ENCODE data around the gene SEC23A.

DNA sequence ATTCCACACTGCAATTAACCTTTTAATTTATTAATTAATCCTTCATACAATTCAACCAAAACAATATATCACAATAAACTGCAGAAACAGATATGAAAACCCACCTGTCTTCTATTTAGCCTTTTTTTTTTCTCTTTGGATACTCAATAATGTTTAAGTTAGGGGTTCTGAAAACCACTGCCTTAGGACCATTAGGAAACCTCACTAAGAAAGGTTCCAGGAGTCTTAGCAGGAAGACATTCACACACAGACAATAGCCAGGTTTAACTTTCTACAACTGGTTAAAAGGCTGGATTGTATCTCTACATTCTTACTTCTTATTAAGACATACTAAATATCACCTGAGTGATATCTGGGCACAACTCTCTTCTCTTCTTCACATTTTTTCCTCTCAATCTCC lies 3.3 kb downstream of the SEC23A start:
- TF ChIP-seq ZFP3 (tag by site-specific recombination; IDR thresholded peaks at IDR 0.05; ENCODE audit: low read depth), result no peak
- no peak for TF ChIP-seq CTCF (tag by site-specific recombination; IDR thresholded peaks at IDR 0.05)
- no peak for TF ChIP-seq ZBTB8A (tag by site-specific recombination; IDR thresholded peaks at IDR 0.05)
- TF ChIP-seq ZNF843 (tag by site-specific recombination; IDR thresholded peaks at IDR 0.05), result no peak
- TF ChIP-seq ZNF184 (tag by site-specific recombination; IDR thresholded peaks at IDR 0.05), result no peak
- TF ChIP-seq, protein P1, sequence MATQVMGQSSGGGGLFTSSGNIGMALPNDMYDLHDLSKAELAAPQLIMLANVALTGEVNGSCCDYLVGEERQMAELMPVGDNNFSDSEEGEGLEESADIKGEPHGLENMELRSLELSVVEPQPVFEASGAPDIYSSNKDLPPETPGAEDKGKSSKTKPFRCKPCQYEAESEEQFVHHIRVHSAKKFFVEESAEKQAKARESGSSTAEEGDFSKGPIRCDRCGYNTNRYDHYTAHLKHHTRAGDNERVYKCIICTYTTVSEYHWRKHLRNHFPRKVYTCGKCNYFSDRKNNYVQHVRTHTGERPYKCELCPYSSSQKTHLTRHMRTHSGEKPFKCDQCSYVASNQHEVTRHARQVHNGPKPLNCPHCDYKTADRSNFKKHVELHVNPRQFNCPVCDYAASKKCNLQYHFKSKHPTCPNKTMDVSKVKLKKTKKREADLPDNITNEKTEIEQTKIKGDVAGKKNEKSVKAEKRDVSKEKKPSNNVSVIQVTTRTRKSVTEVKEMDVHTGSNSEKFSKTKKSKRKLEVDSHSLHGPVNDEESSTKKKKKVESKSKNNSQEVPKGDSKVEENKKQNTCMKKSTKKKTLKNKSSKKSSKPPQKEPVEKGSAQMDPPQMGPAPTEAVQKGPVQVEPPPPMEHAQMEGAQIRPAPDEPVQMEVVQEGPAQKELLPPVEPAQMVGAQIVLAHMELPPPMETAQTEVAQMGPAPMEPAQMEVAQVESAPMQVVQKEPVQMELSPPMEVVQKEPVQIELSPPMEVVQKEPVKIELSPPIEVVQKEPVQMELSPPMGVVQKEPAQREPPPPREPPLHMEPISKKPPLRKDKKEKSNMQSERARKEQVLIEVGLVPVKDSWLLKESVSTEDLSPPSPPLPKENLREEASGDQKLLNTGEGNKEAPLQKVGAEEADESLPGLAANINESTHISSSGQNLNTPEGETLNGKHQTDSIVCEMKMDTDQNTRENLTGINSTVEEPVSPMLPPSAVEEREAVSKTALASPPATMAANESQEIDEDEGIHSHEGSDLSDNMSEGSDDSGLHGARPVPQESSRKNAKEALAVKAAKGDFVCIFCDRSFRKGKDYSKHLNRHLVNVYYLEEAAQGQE (tag by site-specific recombination; IDR thresholded peaks at IDR 0.05), result no peak
- no peak for TF ChIP-seq ZNF24 (tag by site-specific recombination; IDR thresholded peaks at IDR 0.05)
- no peak for TF ChIP-seq KLF16 (tag by site-specific recombination; IDR thresholded peaks at IDR 0.05)
- no peak for TF ChIP-seq ZBTB1 (tag by site-specific recombination; IDR thresholded peaks at IDR 0.05)
- TF ChIP-seq EGR2 (tag by site-specific recombination; IDR thresholded peaks at IDR 0.05; ENCODE audit: low read depth), result no peak

Measured in HEK293 (cell line).